GM12873 (cell line): ENCODE data around the gene AOAH.

Source experiments
- TF ChIP-seq, protein P1 (sequence below): IDR thresholded peaks from 2 replicates; pipeline ENCODE4 v1.5.1; 2012; ENCODE audit warnings: low read depth, mild to moderate bottlenecking, moderate library complexity, low read length, control low read depth; ENCODE audit not compliant: insufficient read depth; ENCODE audit errors: missing control alignments

The AOAH gene

GRCh38 chr7:36512616-36513015 is 211.7 kb downstream of the AOAH start:
- TF ChIP-seq, protein P1, sequence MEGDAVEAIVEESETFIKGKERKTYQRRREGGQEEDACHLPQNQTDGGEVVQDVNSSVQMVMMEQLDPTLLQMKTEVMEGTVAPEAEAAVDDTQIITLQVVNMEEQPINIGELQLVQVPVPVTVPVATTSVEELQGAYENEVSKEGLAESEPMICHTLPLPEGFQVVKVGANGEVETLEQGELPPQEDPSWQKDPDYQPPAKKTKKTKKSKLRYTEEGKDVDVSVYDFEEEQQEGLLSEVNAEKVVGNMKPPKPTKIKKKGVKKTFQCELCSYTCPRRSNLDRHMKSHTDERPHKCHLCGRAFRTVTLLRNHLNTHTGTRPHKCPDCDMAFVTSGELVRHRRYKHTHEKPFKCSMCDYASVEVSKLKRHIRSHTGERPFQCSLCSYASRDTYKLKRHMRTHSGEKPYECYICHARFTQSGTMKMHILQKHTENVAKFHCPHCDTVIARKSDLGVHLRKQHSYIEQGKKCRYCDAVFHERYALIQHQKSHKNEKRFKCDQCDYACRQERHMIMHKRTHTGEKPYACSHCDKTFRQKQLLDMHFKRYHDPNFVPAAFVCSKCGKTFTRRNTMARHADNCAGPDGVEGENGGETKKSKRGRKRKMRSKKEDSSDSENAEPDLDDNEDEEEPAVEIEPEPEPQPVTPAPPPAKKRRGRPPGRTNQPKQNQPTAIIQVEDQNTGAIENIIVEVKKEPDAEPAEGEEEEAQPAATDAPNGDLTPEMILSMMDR: no peak

DNA sequence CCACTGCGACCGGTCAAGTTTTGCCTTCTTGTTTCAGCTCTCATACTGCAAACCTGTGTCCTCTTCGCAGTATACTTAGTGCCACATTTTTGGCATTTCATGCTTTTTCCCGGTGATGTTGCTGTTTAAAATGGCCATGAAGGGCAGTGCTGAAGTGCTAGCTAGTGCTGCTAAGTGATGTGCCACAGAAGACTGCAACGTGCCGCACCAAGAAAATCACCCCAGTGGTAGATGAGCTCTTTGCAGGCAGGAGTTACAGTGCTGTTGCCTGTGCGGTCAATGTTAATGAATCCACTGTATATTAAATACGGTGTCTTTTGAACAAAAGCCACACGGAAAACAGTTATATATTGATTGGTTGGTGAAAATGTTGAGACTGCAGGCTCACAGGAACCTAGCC is 214.3 kb downstream of the AOAH start:
- TF ChIP-seq, protein P1: no peak

DNA sequence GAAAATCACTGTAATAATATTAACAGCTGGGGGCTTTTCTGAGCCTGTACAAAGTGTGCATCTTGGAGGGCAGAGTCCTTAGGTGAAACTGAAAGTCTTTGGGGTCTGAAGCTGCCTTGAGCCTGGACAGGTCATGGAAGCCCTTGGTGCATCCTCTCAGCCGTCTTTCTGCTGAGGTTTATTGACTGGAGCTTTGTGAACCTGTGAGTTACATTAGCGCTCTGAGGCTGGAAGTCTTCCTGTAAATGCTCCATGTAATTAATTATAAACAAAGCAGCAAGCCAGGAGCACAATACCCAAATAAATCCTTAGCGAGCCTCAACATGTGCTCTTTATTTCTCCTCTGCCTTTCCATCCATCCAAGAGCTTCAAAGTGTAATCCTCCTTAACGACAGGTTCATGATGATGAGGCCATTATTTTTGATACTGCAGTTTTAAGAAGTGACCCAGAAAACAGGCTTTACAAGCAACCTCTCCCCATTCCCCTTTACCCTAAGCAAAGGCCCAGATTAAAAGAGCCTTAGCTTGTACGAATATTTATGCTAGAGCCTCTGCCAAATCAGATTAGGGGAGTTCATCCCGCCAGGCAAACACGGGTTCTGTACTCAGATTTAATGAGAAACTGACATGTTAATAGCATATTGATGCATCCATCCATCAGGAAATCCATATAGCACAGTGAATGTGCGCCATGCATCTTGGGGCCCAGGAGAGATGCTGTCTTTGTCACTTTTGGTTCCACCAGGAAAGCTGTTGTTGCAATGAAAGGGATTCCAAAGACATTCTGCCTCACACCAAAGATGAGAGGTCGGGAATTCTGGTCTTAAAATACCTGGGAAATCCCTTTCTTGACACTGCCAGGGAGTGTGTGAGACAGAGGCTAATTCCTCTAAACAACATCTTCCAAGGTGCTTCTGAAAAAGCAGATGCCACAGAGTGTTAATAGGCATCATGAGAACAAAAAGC is 216.5 kb downstream of the AOAH start:
- TF ChIP-seq, protein P1: no peak

DNA sequence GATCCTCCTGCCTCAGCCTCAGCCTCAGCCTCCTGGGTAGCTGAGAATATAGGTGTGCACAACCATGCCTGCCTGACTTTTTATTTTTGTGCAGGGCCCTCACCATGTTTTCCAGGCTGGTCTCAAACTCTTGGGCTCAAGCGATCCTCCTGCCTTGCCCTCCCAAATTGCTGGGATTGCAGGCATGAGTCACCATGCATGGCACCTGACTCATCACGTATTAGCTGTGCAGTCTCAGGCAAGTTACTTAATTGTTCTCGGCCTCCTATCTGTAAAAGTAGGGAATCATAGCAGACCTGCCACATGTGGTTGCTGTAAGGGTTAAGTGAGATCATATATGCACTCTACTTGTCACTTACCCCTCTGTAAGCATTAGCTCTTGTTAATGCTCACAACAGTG is 217.5 kb downstream of the AOAH start:
- TF ChIP-seq, protein P1: no peak

- TF ChIP-seq, protein P1: no peak
These were observed 218.0 kb downstream of the AOAH start for GRCh38 chr7:36506130-36506798.

GRCh38 chr7:36497775-36498174 is 226.5 kb downstream of the AOAH start:
- TF ChIP-seq, protein P1: no peak

GRCh38 chr7:36496576-36496975 is 227.7 kb downstream of the AOAH start:
- TF ChIP-seq, protein P1: no peak
